NOMO-1 treated with dmso at 0.1 percent for 144 hours (cell line): Measurements from ENCODE around the gene DLGAP1.

Experiments
- DNase-seq: peaks from one replicate; lab custom pipeline; 2025; ENCODE audit not compliant: unreplicated experiment; lab: John Stamatoyannopoulos, UW

Gene DLGAP1

DNA sequence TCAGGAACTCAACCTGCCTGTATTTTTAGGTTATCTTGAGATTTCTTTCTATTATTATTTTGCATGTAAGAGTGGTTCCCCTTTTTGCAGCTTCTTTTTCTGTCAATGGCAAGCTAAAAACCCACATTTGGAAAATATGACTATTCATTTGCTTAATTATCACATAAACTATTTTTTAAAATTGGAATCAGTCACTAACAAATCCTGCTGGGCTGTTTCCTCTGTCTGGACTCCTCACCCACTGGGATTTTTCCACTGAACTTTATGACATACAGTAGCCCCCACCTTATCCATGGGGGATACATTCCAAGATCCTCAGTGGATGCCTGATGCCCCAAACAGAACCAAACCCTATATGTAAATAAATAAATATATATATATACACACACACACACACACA lies 447.3 kb downstream of the DLGAP1 start:
- no peak for DNase-seq

DNA sequence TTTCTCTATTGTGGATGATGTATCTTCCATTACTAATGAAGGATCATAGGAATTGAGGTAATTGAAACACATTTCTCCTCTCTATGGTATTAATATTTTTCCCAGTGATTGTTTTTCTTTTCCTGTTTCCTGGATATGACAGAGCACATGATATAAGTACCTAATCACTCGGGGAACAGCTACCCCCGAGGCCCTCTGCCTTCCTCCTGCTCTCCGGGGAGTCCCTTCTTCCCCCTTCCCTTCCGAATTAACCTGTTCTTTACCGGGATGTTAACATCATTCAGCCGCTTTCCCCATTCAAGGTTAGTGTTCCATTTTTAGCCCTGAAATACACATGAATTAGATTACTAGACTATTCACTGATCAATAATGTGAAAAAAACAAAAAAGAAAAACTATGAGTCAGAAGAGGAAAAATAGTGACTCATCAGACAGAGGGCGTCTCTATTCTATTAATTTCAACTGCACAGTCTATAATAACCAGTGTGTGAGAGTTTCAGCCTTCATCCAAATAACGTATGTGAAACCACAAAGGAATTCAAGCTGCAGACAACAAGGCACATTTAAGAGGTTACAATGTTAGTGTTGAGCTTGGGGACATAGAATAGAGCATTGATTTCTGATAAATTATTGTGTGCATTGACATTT lies 450.8 kb downstream of the DLGAP1 start:
- no peak for DNase-seq

- DNase-seq = no peak
Measured at GRCh38 chr18:3998698-3999333, 456.3 kb downstream of the DLGAP1 start.

DNA sequence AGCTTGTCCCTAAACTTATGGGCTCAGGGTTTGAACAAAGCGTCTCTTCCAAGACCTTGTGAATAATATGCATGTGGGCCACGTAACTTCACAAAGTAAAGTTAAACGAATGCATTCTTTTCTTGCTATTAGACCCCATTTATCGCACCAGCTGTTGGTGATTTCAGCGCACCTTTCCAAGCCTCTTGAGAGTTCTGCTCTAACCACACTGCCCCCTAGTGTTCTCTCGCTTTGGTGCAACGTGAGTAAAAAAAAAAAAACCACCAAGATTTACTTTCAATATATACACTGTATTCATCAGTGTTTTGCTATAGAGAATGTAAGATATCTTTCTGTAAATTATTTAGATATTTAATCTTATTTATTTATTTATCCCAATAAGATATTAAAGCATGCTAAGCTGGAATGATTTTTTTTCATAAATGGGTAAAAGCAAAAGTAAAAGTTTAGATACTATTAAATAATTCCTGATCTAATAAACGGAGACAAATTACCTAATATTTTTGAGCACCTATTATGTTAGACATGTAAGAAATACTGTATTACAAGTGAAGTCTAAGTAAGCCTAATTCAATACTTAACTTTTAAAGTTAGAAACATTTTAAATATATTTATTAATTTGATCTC lies 459.5 kb downstream of the DLGAP1 start:
- DNase-seq = peak; percentile 40

DNA sequence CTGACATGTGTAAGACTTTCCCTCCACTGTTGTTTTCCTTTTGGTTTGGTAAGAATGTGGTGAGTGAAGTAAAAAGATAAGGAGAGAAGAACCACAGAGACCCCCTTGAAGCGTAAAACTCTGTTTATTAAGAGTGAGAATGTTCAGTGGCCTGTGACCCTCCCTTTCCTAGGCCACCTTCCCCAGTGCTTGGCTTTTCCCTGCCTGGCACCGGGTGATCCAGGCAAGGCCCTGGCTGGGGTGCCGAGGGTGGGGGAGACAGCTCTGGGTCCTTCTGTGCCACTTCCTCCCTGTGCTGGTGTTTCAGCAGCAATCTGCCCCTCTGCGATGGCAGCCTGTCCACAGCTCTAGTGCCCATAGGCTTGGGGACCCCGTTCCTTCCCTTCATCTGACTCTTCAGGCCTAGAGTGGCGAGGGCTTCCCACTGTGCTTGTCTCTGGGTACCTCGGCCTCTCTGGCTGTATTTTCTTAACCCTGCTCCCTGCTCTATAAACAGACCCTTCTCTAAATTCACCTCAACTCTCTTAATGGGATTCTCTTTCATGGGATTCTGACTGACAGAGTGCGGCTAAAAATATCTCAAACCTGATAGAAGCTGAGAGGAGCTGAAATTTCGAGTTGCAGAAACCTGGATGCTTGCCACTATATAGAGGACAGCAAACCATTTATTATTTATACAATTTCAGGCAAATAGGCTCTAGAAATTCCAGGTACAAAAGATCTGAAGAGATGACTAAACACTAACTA lies 461.0 kb downstream of the DLGAP1 start:
- no peak for DNase-seq

DNA sequence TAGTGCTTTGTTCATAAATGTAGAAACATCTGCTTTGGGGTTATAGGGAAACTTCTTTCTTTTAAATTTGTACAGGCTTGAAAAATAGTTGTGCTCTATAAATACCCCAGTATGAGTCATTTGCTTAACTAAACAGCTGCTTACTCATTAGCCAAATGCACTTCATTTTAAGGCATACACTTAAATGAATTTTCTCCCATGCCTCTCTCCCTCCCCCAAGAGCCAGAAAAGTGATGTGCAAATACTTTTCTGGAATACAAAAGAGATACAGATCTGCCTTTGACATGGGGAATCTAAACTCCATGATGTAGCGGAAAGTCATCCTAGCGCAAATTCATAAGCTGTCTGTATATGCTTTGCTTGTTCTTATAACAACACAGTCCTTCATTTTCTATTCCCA lies 469.4 kb downstream of the DLGAP1 start:
- no peak for DNase-seq

DNA sequence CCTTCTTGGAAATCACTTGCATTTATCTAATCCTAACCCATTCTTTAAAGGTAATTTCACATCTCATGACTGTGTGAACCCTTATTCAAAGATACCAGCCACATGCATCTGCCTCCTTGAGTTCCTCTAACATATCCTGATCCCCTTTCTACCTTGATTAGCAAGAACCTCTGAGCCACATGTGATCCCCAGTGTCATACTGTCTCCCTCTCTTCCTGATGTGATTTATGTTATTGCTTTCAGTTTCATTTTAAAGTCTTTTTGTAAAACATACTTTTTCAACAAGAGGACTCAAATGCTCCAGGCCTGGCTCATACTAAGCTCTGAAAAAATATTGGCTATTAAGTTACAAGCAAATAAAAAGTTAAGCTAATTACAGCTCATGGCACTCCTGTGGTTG lies 470.1 kb downstream of the DLGAP1 start:
- DNase-seq = no peak

DNA sequence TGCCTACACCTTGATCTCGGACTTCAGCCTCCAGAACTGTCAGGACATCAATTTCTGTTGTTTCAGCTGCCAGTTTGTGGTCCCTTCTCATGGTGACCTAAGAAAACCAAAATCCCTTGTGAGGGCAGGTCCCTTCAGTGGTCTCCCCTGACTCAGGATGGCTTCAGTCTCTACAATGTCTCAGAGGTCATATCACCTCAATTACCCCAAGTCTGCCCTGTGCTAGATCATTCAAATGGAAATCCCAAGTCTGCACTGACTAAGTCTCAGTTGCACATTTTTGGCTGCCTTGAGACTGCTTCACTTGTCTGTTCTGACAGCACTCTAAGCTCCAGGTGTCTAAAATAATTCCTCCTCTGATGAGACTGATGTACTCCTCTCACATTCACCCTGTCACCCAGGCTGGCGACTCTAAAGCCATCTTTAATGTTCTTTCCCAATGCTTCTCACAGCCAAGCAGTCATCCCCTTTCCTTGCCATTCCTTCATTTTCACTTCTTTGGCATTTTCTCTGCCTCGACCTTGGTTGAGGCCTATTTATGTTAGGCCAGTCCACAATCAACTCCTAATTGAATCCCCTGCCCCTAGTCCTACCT lies 470.8 kb downstream of the DLGAP1 start:
- no peak for DNase-seq

DNA sequence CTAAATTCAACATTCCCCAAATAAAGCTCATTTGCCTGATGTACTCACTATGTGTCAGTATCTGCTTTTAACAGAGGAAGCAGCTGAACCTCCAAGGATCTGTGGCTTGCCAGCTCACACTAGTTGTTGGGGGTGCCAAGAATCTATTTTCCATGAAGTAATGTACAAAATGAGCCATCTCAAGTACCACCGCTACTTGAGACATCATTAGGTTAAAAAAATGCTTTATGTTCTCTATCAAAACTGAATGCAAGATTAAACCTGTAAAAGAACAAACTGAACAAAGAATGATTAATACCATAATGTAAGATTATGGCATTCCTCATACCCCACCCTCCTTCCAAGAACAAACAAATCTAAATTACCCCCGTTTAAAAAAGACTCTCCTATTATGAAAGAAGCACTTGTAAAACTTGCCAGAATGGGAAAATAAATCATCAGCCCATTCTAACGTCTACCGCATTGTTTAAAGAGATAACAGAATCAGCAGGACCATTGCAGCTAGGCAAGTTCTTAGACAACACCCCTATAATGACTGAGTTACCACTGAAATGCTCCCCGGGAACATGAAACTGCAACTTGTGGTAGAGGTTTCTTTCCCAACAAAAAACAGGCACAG lies 471.6 kb downstream of the DLGAP1 start:
- DNase-seq = no peak

- DNase-seq = no peak
Measured at GRCh38 chr18:3982541-3982940, 472.6 kb downstream of the DLGAP1 start.

GRCh38 chr18:3979024-3979423 lies 476.1 kb downstream of the DLGAP1 start:
- no peak for DNase-seq

- DNase-seq = no peak
Measured at GRCh38 chr18:3973191-3973850, 481.8 kb downstream of the DLGAP1 start.

DNA sequence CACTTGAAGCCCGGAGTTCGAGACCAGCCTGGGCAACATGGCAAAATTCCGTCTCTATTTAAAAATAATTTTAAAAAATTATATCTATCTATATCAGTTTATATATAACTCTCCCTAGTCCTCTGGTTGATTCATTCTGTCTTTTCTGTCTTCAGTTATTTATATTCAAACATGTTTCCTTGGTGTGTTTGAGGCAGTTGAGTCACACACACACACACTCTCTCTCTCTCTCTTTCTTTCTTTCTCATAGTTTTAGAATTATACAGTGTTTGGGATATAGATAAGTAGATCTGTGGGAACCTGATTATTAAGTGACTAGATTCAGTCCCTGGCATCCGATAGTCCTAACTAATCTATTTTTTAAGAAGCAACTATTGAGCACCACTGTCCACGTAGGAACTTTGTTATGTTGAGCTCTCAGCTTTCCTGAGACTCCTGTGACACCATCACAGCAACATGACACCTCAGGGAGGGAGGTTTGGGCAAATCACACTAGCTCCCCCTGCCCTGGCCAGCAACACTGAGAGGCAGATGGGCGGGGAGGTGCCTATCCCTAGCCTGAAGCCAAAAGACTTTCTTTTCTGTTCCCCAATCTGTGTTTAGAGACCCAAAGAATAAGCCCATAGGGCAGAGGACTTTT lies 482.7 kb downstream of the DLGAP1 start:
- DNase-seq = no peak

DNA sequence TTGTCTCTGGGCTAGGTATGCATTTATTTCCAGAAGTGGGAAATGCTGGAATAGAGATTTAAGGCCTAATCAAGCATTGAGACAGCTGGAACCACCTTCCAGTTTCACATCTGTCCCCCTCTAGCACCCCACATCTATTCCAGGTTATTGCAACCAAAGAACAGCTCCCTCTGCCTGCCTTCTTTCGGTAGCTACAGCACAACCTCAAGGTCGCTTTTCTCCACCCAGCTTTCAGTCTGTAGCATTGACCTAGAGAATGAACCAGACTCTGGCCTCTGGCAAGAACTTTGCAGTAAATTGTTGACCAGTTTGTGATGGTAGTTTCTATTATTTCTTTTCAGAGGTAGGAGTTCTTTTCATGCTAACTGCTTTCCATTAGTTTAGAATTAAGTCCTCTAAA lies 484.2 kb downstream of the DLGAP1 start:
- no peak for DNase-seq

- no peak for DNase-seq
Measured at GRCh38 chr18:3967359-3968180, 487.5 kb downstream of the DLGAP1 start.

DNA sequence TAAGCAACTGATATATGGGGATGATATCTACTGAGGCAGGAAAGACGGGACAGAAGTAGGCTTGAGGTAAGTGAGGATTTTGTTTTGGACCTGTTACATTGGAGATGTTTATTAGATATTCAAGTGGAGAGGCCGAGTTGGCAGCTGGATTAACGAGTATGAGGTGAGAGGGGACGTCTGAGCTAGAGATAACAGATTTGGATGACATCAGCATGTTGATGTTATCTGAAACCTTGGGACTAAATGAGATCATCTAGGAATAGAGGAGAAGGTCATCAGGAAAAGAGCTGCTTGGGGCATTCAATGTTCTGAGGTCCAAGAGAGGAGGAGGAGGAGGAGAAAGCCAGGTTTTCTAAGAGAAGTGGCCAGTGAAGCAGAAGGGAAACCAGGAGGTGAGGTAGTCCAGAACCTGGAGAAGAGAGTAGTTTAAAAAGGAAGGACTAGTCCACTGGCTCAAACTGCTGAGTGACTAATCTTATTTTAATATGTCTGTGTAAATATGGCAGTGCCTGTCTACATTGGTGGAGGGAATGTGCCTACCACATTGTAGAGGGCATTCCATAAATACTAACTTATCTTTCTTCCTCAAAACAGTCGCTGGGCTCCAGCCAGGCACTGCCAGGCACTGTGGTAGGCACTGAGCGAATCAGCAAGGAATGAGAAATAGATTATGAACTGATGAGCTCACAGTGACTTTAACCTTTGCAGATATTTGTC lies 488.3 kb downstream of the DLGAP1 start:
- DNase-seq = no peak

GRCh38 chr18:3966246-3966641 lies 488.9 kb downstream of the DLGAP1 start:
- no peak for DNase-seq

DNA sequence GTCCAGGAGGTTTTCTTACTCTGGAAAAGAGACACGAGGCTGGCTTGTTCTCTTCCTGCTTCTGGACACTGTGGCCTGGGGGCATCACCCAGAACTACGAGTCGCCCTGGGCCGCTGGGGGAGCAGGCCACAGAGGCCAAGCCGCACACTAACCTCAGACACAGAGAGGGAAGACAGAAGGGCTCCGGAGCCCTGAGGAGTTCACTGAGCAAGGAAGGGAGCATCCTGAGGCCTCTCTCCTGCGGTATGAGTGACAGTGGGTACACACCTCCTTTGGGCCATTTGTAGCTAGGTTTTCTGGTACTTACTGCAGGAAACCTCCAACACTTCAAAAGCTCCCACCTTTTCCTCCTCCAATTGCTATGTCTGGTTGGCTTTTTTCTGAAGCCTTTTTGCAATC lies 494.1 kb downstream of the DLGAP1 start:
- DNase-seq = no peak

GRCh38 chr18:3960142-3960541 lies 495.0 kb downstream of the DLGAP1 start:
- DNase-seq = no peak
